Endothelial cell of umbilical vein (primary cell): ENCODE data around the gene WDR37. TPM values are rescaled to one million over a fixed set of nuclear protein-coding genes. Genes with fewer than 3 reads are reported as not detected.

ENCODE experiments used
- BruUV-seq: library from RNA; stranded (reverse); fragments of 400-500 nt; replicated peaks from 2 replicates; lab custom pipeline; 2021; lab: Mats Ljungman, UMichigan
- CTCF ChIA-PET: fragments of 300-600, 350-600 bp; sonication (Branson Sonifier 250); formaldehyde crosslinking; loops from one replicate; lab custom pipeline; 2021; ENCODE audit warnings: antibody characterized with exemption, inconsistent platforms; lab: Charles Lee
- POLR2A ChIA-PET: fragments of 300-600, 350-600 bp; sonication (Branson Sonifier 250); formaldehyde crosslinking; loops from one replicate; lab custom pipeline; 2021; ENCODE audit warnings: antibody characterized with exemption, inconsistent platforms; lab: Charles Lee
- DNase-seq: peaks from one replicate; pipeline ENCODE4 v3.0.0-alpha.2; 2011; ENCODE audit warnings: low read depth, low spot score
- FAIRE-seq: peaks from 2 replicates; lab custom pipeline; 2011; peaks lifted over from hg19 to GRCh38; lab: Jason Lieb, UNC
- H2AFZ ChIP-seq: 2 replicates; pipeline ENCODE4 v1.6.0; 2012; ENCODE audit warnings: low read depth, low read length, control low read depth, inconsistent platforms
- H3K27ac ChIP-seq: 2 replicates; pipeline ENCODE4 v1.5.1; 2011; ENCODE audit warnings: low read depth, mild to moderate bottlenecking, control low read depth, low read length, moderate library complexity; ENCODE audit not compliant: insufficient read depth
- H3K27me3 ChIP-seq, 2 experiments: 2 replicates each; pipeline versions ENCODE4 v1.6.0 to v1.6.1; 2011; ENCODE audit warnings: low read length in 2 of 2, mixed read lengths in 1 of 2; ENCODE audit not compliant: control insufficient read depth in 2 of 2, insufficient read depth in 2 of 2
- H3K36me3 ChIP-seq, 2 experiments: 2 replicates in 1 of 2; 3 replicates in 1 of 2; pipeline ENCODE4 v1.5.1; 2011; ENCODE audit warnings: low read length in 2 of 2, mild to moderate bottlenecking in 1 of 2, moderate library complexity in 1 of 2; ENCODE audit not compliant: control insufficient read depth in 2 of 2, insufficient read depth in 2 of 2; ENCODE audit errors: extremely low read depth in 1 of 2
- H3K4me1 ChIP-seq: 3 replicates; pipeline ENCODE4 v1.5.1; 2011; ENCODE audit warnings: mild to moderate bottlenecking, low read length; ENCODE audit not compliant: control insufficient read depth, insufficient read depth; ENCODE audit errors: extremely low read depth
- H3K4me2 ChIP-seq: 2 replicates; pipeline ENCODE4 v1.6.1; 2011; ENCODE audit warnings: low read length, control low read depth, mixed read lengths; ENCODE audit not compliant: insufficient read depth
- H3K4me3 ChIP-seq, 3 experiments: fragments of 200-600 bp in 1 of 3; sonication (generic), shearing (Covaris generic) in 1 of 3; replicated peaks in 1 of 3; 2 replicates each; pipeline ENCODE4 v1.5.1; 2011 to 2016; ENCODE audit warnings: control low read depth in 3 of 3, low read length in 3 of 3, mild to moderate bottlenecking in 2 of 3, inconsistent platforms in 1 of 3, low read depth in 1 of 3, moderate library complexity in 1 of 3; ENCODE audit not compliant: insufficient read depth in 1 of 3
- H3K79me2 ChIP-seq: 2 replicates; pipeline ENCODE4 v1.6.0; 2012; ENCODE audit warnings: low read length, inconsistent platforms; ENCODE audit not compliant: control insufficient read depth, insufficient read depth
- H3K9ac ChIP-seq: replicated peaks from 2 replicates; pipeline ENCODE3; 2011; ENCODE audit warnings: low read length, control low read depth; ENCODE audit not compliant: insufficient read depth; ENCODE audit errors: extremely low read depth
- H3K9me1 ChIP-seq: replicated peaks from 3 replicates; pipeline ENCODE4 v1.6.0; 2011; ENCODE audit warnings: mild to moderate bottlenecking, low read length; ENCODE audit not compliant: control insufficient read depth, insufficient read depth; ENCODE audit errors: extremely low read depth
- H3K9me3 ChIP-seq: replicated peaks from 2 replicates; pipeline ENCODE4 v1.5.1; 2012; ENCODE audit warnings: low read length, inconsistent platforms; ENCODE audit not compliant: control insufficient read depth, insufficient read depth
- H4K20me1 ChIP-seq: replicated peaks from 2 replicates; pipeline ENCODE3; 2011; ENCODE audit warnings: mild to moderate bottlenecking, low read length; ENCODE audit not compliant: control insufficient read depth, insufficient read depth; ENCODE audit errors: extremely low read depth
- EZH2 ChIP-seq: IDR thresholded peaks from 2 replicates; pipeline ENCODE4 v1.6.1; 2012; ENCODE audit warnings: borderline replicate concordance, low read depth, mild to moderate bottlenecking, moderate library complexity, low read length, inconsistent platforms; ENCODE audit not compliant: severe bottlenecking
- FOS ChIP-seq: IDR thresholded peaks from 2 replicates; pipeline ENCODE4 v1.6.1; 2011; ENCODE audit warnings: mild to moderate bottlenecking, low read length, moderate library complexity, borderline replicate concordance; ENCODE audit not compliant: insufficient read depth
- GATA2 ChIP-seq: IDR thresholded peaks from 2 replicates; pipeline ENCODE4 v1.7.0; 2011; ENCODE audit warnings: low read depth, mild to moderate bottlenecking, moderate library complexity, mixed read lengths, low read length; ENCODE audit not compliant: insufficient read length, insufficient read depth
- JUN ChIP-seq: IDR thresholded peaks from 2 replicates; pipeline ENCODE4 v1.6.1; 2011; ENCODE audit warnings: borderline replicate concordance, low read depth; ENCODE audit not compliant: insufficient read length, insufficient read depth
- MYC ChIP-seq: IDR thresholded peaks from one replicate; pipeline ENCODE4 v1.6.1; 2011; ENCODE audit warnings: mild to moderate bottlenecking, low read depth, low read length
- POLR2A ChIP-seq: IDR thresholded peaks from 2 replicates; pipeline ENCODE4 v1.6.1; 2012; ENCODE audit warnings: low read depth, mild to moderate bottlenecking, control low read depth, low read length
- POLR2AphosphoS5 ChIP-seq: IDR thresholded peaks from 2 replicates; pipeline ENCODE4 v1.6.1; 2012; ENCODE audit warnings: low read depth, mild to moderate bottlenecking, control low read depth, low read length, moderate library complexity; ENCODE audit not compliant: insufficient read depth
- dilution Hi-C: fragments of 300-500 bp; cut with MboI; formaldehyde crosslinking; loops from one replicate; pipeline ENCODE4 v1.15.0; 2019; ENCODE audit warnings: low sequenced_read_pairs; ENCODE audit not compliant: extremely low pct_ligation_motif_present
- intact Hi-C: fragments of 100-400 bp; cut with micrococcal nuclease; formaldehyde crosslinking; loops from one replicate; pipeline ENCODE4 v1.10.0; 2022
- polyA plus RNA-seq, 4 experiments: library from polyadenylated mRNA; depleted of rRNA in 3 of 4; stranded (reverse) in 3 of 4; unstranded in 1 of 4; fragments of >200 nt; gene quantifications; 2 replicates each; pipeline versions ENCODE4 v1.2.1 to v1.2.3, GENCODE V29; 2011 to 2012; ENCODE audit warnings: missing spikeins in 1 of 4
- total RNA-seq: library from RNA; stranded (reverse); gene quantifications from 2 replicates; pipeline ENCODE4 v1.2.3, GENCODE V29; 2021
- TF ChIP-seq, protein P1 (sequence below), 2 donors: IDR thresholded peaks; 1 replicate in 1 of 2; 2 replicates in 1 of 2; pipeline ENCODE4 v1.5.1; 2011; ENCODE audit warnings: low read length in 2 of 2, mild to moderate bottlenecking in 2 of 2, moderate library complexity in 2 of 2, control low read depth in 1 of 2, inconsistent platforms in 1 of 2, low read depth in 1 of 2; ENCODE audit not compliant: insufficient read depth in 1 of 2; ENCODE audit errors: extremely low read depth in 1 of 2
- TF ChIP-seq, protein P2 (sequence below): IDR thresholded peaks from 2 replicates; pipeline ENCODE4 v1.6.1; 2011; ENCODE audit not compliant: insufficient read depth, insufficient read length

The WDR37 gene
- total and polyA plus RNA-seq, 2 donors (not counting 3 experiments of a cell fraction or from before 2014, with no cell fraction given), result 21.7 to 25.5 TPM

DNA sequence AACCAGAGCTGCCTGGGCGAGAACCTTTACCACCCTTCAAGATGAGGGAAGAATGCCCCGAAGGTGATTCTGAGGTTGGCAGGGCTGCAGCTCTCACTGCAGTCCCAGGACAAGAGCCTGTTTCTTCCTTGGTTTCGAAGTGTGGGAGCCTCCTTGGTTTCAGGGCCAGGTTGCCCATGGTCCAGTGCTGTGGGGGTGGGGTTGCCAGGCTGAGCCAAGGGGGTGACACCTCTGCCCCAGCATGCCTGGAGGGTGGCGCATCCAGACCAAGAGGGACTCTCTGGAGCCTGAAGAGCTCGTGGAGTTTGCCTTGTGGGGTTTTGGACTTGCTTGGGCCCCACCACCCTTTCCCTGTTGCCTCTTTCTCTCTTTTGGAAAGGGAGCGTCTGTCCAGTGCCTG, 41.3 kb downstream of the WDR37 start:
- FAIRE-seq (no peak), DNase-seq (no peak)
- no peaks in the 10 kb centered on the region for H3K9me1 ChIP-seq
- TF ChIP-seq, protein P1, sequence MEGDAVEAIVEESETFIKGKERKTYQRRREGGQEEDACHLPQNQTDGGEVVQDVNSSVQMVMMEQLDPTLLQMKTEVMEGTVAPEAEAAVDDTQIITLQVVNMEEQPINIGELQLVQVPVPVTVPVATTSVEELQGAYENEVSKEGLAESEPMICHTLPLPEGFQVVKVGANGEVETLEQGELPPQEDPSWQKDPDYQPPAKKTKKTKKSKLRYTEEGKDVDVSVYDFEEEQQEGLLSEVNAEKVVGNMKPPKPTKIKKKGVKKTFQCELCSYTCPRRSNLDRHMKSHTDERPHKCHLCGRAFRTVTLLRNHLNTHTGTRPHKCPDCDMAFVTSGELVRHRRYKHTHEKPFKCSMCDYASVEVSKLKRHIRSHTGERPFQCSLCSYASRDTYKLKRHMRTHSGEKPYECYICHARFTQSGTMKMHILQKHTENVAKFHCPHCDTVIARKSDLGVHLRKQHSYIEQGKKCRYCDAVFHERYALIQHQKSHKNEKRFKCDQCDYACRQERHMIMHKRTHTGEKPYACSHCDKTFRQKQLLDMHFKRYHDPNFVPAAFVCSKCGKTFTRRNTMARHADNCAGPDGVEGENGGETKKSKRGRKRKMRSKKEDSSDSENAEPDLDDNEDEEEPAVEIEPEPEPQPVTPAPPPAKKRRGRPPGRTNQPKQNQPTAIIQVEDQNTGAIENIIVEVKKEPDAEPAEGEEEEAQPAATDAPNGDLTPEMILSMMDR (IDR thresholded peaks at IDR 0.05; ENCODE audit: extremely low read depth in 1 of 2, insufficient read depth in 1 of 2, low read depth in 1 of 2, low read length in 2 of 2), result no peak
- TF ChIP-seq POLR2A (no peak), MYC (no peak), POLR2AphosphoS5 (no peak), FOS (no peak), GATA2 (no peak), JUN (no peak), EZH2 (no peak)
- TF ChIP-seq, protein P2, sequence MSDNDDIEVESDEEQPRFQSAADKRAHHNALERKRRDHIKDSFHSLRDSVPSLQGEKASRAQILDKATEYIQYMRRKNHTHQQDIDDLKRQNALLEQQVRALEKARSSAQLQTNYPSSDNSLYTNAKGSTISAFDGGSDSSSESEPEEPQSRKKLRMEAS, result no peak
- dilution Hi-C loops (no loop called here), intact Hi-C loops (no loop called here)
- ChIA-PET POLR2A (no interaction called here), CTCF (interaction anchor here (1.0 kb wide), 1 partner anchor 41 kb away, joined by 3 read pairs; the partner anchor contains the start of gene WDR37)
- no peak overlapping the region for H3K27ac ChIP-seq
- no peak overlapping the region for H2AFZ ChIP-seq
- no peak overlapping the region for H3K4me3 ChIP-seq
- H3K36me3 ChIP-seq, result peaks cover 2 to 28% of the 10 kb centered on the region in 2 experiments
- peaks cover 2% of the 10 kb centered on the region for H3K79me2 ChIP-seq
- H3K9me3 ChIP-seq, result no peaks in the 10 kb centered on the region
- BruUV-seq, result no TSS peak
- no peak overlapping the region for H3K9ac ChIP-seq
- no peaks in the 10 kb centered on the region for H4K20me1 ChIP-seq
- H3K4me1 ChIP-seq, result no peaks in the 10 kb centered on the region
- no peak overlapping the region for H3K4me2 ChIP-seq
- no peaks in the 10 kb centered on the region for H3K27me3 ChIP-seq
